IMR-90 (cell line): ENCODE data around the gene ERLIN1.

ENCODE experiments used
- CEBPB ChIP-seq: IDR thresholded peaks from 2 replicates; pipeline ENCODE4 v1.6.1; 2012; ENCODE audit warnings: low read depth, low read length, improper control_type of control experiment
- MAFK ChIP-seq: IDR thresholded peaks from 2 replicates; pipeline ENCODE4 v1.6.1; 2012; ENCODE audit warnings: low read depth, low read length, improper control_type of control experiment
- MXI1 ChIP-seq: IDR thresholded peaks from 2 replicates; pipeline ENCODE4 v1.6.1; 2012; ENCODE audit warnings: low read depth, mild to moderate bottlenecking, low read length, moderate library complexity, borderline replicate concordance
- NFE2L2 ChIP-seq: fragments of 150-350 bp; IDR thresholded peaks from 2 replicates; pipeline ENCODE4 v1.6.1; 2016; ENCODE audit warnings: low read depth, mild to moderate bottlenecking, low read length
- POLR2A ChIP-seq: IDR thresholded peaks from 2 replicates; pipeline ENCODE4 v1.6.1; 2012; ENCODE audit warnings: mild to moderate bottlenecking, low read depth, low read length
- RAD21 ChIP-seq: IDR thresholded peaks from 2 replicates; pipeline ENCODE4 v1.6.1; 2012; ENCODE audit warnings: low read length, improper control_type of control experiment
- RFX5 ChIP-seq: IDR thresholded peaks from 2 replicates; pipeline ENCODE4 v1.8.0; 2012; ENCODE audit warnings: low read depth, mild to moderate bottlenecking, low read length, moderate library complexity
- SMC3 ChIP-seq: fragments of 150-350 bp; IDR thresholded peaks from 2 replicates; pipeline ENCODE4 v1.6.1; 2016; ENCODE audit warnings: low read depth, mild to moderate bottlenecking, antibody characterized with exemption, low read length, moderate library complexity
- TF ChIP-seq, protein P1 (sequence below): conservative IDR thresholded peaks from 2 replicates; pipeline ENCODE4 v1.5.1; 2012; ENCODE audit warnings: mild to moderate bottlenecking, low read depth, low read length, improper control_type of control experiment

DNA sequence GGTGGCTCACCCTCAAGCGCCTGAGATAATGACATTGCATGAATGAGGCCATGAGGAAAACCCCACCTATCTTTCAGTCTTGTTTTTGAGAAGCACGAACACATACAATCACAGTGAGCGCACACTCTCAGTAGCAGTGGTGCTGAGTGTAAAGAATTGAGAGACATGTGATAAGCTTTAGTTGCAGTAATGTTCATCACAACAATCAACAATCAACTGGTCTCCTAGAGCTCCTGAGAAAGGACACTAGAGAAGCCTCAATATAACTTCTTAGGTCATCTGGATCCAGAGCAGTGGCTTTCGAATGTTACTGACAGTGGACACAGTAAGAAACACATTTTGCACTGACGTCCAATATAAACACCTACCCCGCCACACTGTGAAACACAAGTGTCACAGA lies 12.8 kb downstream of the ERLIN1 start:
- TF ChIP-seq, protein P1, sequence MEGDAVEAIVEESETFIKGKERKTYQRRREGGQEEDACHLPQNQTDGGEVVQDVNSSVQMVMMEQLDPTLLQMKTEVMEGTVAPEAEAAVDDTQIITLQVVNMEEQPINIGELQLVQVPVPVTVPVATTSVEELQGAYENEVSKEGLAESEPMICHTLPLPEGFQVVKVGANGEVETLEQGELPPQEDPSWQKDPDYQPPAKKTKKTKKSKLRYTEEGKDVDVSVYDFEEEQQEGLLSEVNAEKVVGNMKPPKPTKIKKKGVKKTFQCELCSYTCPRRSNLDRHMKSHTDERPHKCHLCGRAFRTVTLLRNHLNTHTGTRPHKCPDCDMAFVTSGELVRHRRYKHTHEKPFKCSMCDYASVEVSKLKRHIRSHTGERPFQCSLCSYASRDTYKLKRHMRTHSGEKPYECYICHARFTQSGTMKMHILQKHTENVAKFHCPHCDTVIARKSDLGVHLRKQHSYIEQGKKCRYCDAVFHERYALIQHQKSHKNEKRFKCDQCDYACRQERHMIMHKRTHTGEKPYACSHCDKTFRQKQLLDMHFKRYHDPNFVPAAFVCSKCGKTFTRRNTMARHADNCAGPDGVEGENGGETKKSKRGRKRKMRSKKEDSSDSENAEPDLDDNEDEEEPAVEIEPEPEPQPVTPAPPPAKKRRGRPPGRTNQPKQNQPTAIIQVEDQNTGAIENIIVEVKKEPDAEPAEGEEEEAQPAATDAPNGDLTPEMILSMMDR: no peak
- no peak for TF ChIP-seq MXI1
- no peak for TF ChIP-seq CEBPB
- no peak for TF ChIP-seq POLR2A
- no peak for TF ChIP-seq MAFK
- no peak for TF ChIP-seq RFX5
- no peak for TF ChIP-seq NFE2L2
- TF ChIP-seq SMC3: no peak
- TF ChIP-seq RAD21: no peak
